SU-DHL-6 (cell line): ENCODE results near the gene ADAMTS14.

Experiments used
- CTCF ChIP-seq: fragments of 200-600 bp; sonication (generic); IDR thresholded peaks from one replicate; pipeline ENCODE4 v1.5.1; 2017; ENCODE audit warnings: antibody characterized with exemption, mild to moderate bottlenecking, low read length, moderate library complexity; ENCODE audit not compliant: insufficient read depth, poor library complexity, severe bottlenecking
- EZH2phosphoT487 ChIP-seq: fragments of 200-600 bp; sonication (generic), shearing (Covaris generic); conservative IDR thresholded peaks from 2 replicates; pipeline ENCODE4 v1.6.1; 2018; ENCODE audit warnings: mild to moderate bottlenecking, antibody characterized with exemption, low read length, moderate library complexity, mixed read lengths

- TF ChIP-seq CTCF (no peak), EZH2phosphoT487 (no peak)
These were observed 96.8 kb downstream of the ADAMTS14 start for GRCh38 chr10:70769121-70769520.
